ENCODE data around the gene PIGZ. TPM values are rescaled to one million over a fixed set of nuclear protein-coding genes. Genes with fewer than 3 reads are reported as not detected.
A peak's percentile ranks its signal among the peaks of the same experiment; 100 is the strongest.

The PIGZ gene, protein sequence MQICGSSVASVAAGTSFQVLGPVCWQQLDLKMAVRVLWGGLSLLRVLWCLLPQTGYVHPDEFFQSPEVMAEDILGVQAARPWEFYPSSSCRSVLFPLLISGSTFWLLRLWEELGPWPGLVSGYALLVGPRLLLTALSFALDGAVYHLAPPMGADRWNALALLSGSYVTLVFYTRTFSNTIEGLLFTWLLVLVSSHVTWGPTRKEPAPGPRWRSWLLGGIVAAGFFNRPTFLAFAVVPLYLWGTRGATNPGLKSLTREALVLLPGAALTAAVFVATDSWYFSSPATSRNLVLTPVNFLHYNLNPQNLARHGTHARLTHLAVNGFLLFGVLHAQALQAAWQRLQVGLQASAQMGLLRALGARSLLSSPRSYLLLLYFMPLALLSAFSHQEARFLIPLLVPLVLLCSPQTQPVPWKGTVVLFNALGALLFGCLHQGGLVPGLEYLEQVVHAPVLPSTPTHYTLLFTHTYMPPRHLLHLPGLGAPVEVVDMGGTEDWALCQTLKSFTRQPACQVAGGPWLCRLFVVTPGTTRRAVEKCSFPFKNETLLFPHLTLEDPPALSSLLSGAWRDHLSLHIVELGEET
- polyA plus RNA-seq, result 1 to 10 TPM; 1.6 to 2.9 (median 2.3) TPM

DNA sequence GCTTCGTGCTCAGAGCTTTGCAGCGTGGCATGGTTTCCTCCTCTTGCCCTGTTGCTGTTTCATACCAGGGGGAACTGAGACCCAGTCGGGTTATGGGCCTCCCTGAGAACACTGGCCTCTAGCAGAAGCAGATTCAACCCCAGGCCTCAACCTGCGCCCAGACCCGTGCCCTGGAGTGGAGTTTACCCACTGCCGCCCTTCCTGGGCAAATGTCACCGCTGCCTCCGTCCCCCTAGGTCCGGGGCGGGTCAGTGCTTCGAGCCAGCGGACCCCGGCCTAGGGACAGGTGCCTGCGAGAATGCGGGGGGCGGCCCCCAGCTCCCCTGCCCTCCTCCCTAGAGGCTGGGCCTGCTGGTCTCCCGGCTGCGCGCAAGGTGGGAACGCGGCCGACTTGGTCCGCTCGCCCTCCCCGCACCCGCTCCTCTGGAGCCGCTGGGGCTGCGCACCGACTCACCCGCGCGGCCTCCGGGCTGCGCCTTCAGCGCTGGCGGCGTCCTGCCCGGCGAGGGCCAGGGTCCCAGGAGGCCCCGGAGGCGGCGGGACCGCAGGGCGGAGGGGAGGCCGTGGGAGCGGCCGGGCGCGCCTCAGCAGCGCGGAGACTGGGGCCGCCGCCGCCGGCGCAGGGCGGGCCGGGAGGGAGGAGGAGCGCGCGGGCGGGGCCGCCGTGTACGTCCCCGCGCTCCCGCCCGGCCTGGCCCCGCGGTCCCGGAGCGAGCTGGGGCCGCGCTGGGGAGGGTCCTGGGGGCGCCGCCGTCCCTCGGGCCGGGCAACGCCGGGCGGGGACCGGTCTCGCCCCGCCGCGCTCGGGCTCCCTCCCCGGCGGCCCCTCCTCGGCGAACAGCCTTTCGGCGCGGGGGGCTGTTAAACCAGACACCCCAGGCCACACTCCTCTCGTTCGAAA, at the start of gene PIGZ:
TSS of gene PIGZ (minus strand) at position 601 of the 901 bp plus-strand sequence. CDS start 16,802 bp downstream, outside the sequence.
- peak within 1 kb of the TSS in 2 of 6 donors; percentile 24 to 40 for H3K27ac Mint-ChIP-seq
- H3K27me3 Mint-ChIP-seq (ENCODE audit: low read depth in 3 of 3), result peaks cover 0 to 7% (median 2%) of the 10 kb centered on the region in 3 donors
- H3K4me1 Mint-ChIP-seq, result peaks cover 10 to 17% of the 10 kb centered on the region in 2 donors
- H3K9me3 Mint-ChIP-seq, result no peaks in the 10 kb centered on the region
- H3K36me3 Mint-ChIP-seq, result no peaks in the 10 kb centered on the region
- peak; percentile 23 to 35 (median 34) for DNase-seq
- H3K4me3 Mint-ChIP-seq, result peak within 1 kb of the TSS; percentile 74 to 83 (median 79)

- Mint-ChIP-seq H3K9me3 (no peaks in the 10 kb centered on the region), H3K36me3 (no peaks in the 10 kb centered on the region), H3K27ac (no peak overlapping the region), H3K4me3 (no peak overlapping the region), H3K27me3 (ENCODE audit: low read depth in 3 of 3) (peaks cover 0 to 2% (median 2%) of the 10 kb centered on the region in 3 donors), H3K4me1 (no peaks in the 10 kb centered on the region)
- DNase-seq, result no peak
These were observed 48.4 kb upstream of the PIGZ start for GRCh38 chr3:197017003-197017402.

- Mint-ChIP-seq H3K4me3 (no peak overlapping the region), H3K36me3 (no peaks in the 10 kb centered on the region)
These were observed 47.4 kb upstream of the PIGZ start for GRCh38 chr3:197015790-197016736.

DNA sequence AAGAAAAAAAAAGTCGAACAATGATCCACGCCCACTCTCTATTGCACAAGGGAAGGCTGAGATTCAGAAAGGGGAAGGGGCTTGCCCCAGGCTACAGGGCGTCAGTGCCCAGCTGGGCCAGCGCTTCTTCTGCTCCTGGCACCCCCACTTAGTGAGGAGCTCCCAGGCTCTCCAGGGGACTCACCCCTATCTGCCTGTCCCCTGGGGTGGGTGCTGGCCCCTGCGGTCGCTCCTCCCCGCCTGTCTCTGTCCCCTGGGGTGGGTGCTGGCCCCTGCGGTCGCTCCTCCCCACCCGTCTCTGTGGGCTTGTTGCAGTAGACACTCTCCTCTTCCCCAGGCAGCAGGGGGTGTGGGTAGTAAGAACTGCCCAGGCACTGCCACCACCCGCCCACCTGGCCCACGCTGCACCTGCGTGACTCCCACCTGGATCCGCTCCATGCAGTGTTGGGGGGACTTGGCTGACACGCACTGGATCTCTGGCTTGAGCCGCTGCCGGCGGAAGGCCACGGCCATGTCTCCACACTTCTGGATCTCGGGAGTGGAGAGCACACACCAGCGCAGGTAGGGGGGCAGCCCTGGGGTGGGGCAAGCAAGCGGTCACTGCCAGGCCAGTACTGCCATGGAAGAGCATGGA, 46.4 kb upstream of the PIGZ start:
- Mint-ChIP-seq H3K27ac (no peak overlapping the region), H3K4me1 (no peaks in the 10 kb centered on the region), H3K4me3 (no peak overlapping the region), H3K9me3 (no peaks in the 10 kb centered on the region), H3K36me3 (no peaks in the 10 kb centered on the region), H3K27me3 (ENCODE audit: low read depth in 3 of 3) (peaks cover 0 to 2% (median 0%) of the 10 kb centered on the region in 3 donors)
- DNase-seq, result no peak

More at GRCh38 chr3:197015790-197016736, 47.4 kb upstream of the PIGZ start:
- no peak for DNase-seq
- Mint-ChIP-seq H3K4me1 (no peaks in the 10 kb centered on the region), H3K9me3 (no peaks in the 10 kb centered on the region), H3K27ac (no peak overlapping the region), H3K27me3 (ENCODE audit: low read depth in 3 of 3) (peaks cover 0 to 2% (median 0%) of the 10 kb centered on the region in 3 donors)

GRCh38 chr3:197014024-197014423, 45.4 kb upstream of the PIGZ start:
- Mint-ChIP-seq H3K4me3 (no peak overlapping the region), H3K27me3 (ENCODE audit: low read depth in 3 of 3) (peaks cover 0 to 2% (median 0%) of the 10 kb centered on the region in 3 donors), H3K27ac (no peak overlapping the region), H3K9me3 (no peaks in the 10 kb centered on the region), H3K36me3 (no peaks in the 10 kb centered on the region), H3K4me1 (no peaks in the 10 kb centered on the region)
- no peak for DNase-seq

GRCh38 chr3:197012540-197012883, 43.9 kb upstream of the PIGZ start:
- peaks cover 0 to 2% (median 0%) of the 10 kb centered on the region in 3 donors for H3K27me3 Mint-ChIP-seq (ENCODE audit: low read depth in 3 of 3)
- no peaks in the 10 kb centered on the region for H3K9me3 Mint-ChIP-seq
- no peaks in the 10 kb centered on the region for H3K36me3 Mint-ChIP-seq
- no peaks in the 10 kb centered on the region for H3K4me1 Mint-ChIP-seq
- no peak overlapping the region for H3K4me3 Mint-ChIP-seq
- no peak overlapping the region for H3K27ac Mint-ChIP-seq
- no peak for DNase-seq

GRCh38 chr3:197011780-197012539, 43.3 kb upstream of the PIGZ start:
- Mint-ChIP-seq H3K4me1 (no peaks in the 10 kb centered on the region), H3K4me3 (no peak overlapping the region), H3K27ac (no peak overlapping the region), H3K27me3 (ENCODE audit: low read depth in 3 of 3) (peaks cover 0 to 2% (median 0%) of the 10 kb centered on the region in 3 donors), H3K36me3 (no peaks in the 10 kb centered on the region), H3K9me3 (no peaks in the 10 kb centered on the region)
- no peak for DNase-seq

GRCh38 chr3:197010556-197011351, 42.1 kb upstream of the PIGZ start:
- H3K9me3 Mint-ChIP-seq, result no peaks in the 10 kb centered on the region
- no peaks in the 10 kb centered on the region for H3K36me3 Mint-ChIP-seq
- no peak for DNase-seq
- peaks cover 0 to 2% (median 0%) of the 10 kb centered on the region in 3 donors for H3K27me3 Mint-ChIP-seq (ENCODE audit: low read depth in 3 of 3)
- no peaks in the 10 kb centered on the region for H3K4me1 Mint-ChIP-seq
- H3K27ac Mint-ChIP-seq, result no peak overlapping the region
- H3K4me3 Mint-ChIP-seq, result no peak overlapping the region

- no peak for DNase-seq
- Mint-ChIP-seq H3K36me3 (no peaks in the 10 kb centered on the region), H3K9me3 (no peaks in the 10 kb centered on the region), H3K27me3 (ENCODE audit: low read depth in 3 of 3) (peaks cover 0 to 2% (median 0%) of the 10 kb centered on the region in 3 donors), H3K4me1 (peaks cover under 1 to 1% of the 10 kb centered on the region in 2 donors), H3K27ac (no peak overlapping the region), H3K4me3 (no peak overlapping the region)
These were observed 40.9 kb upstream of the PIGZ start for GRCh38 chr3:197009532-197010019.

GRCh38 chr3:197008436-197009209, 40.0 kb upstream of the PIGZ start:
- no peaks in the 10 kb centered on the region for H3K36me3 Mint-ChIP-seq
- H3K27ac Mint-ChIP-seq, result no peak overlapping the region
- peaks cover 0 to 5% (median 0%) of the 10 kb centered on the region in 3 donors for H3K27me3 Mint-ChIP-seq (ENCODE audit: low read depth in 3 of 3)
- DNase-seq, result no peak
- no peaks in the 10 kb centered on the region for H3K9me3 Mint-ChIP-seq
- H3K4me1 Mint-ChIP-seq, result peaks cover 10% of the 10 kb centered on the region in 2 donors
- no peak overlapping the region for H3K4me3 Mint-ChIP-seq

DNA sequence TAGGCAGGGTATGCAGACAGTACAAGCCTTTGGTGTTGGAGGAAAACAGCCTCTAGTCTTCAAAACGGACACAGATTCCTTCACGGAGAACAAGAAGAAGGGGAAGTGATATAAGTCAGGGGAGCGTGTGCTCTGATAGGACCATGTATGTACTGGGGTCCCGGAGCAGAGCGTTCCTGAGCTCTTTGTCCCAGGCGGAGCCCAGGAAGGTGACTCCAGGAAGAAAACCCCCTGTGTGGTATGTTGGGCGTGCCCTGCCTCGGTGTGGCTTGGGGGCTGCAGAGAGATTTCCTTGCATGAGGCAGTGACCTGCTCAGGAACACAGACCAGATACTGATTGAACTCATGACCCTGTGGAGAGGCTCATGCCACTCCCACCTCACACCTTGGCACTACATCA, 39.3 kb upstream of the PIGZ start:
- Mint-ChIP-seq H3K9me3 (no peaks in the 10 kb centered on the region), H3K4me3 (no peak overlapping the region), H3K27ac (no peak overlapping the region), H3K4me1 (peaks cover 10% of the 10 kb centered on the region in 2 donors), H3K36me3 (no peaks in the 10 kb centered on the region), H3K27me3 (ENCODE audit: low read depth in 3 of 3) (peaks cover 0 to 3% (median 0%) of the 10 kb centered on the region in 3 donors)
- no peak for DNase-seq
